Stimulated activated CD4-positive, alpha-beta T cell treated with anti-CD3 and anti-CD28 coated beads, Interleukin-15, amount 100 ng/mL, for 24 hours (primary cell): ENCODE measurements around the gene KIF19.

ENCODE experiments used
- DNase-seq: peaks from one replicate; pipeline ENCODE4 v3.0.0-alpha.2; 2020

Gene KIF19

GRCh38 chr17:74367206-74367605, 41.2 kb downstream of the KIF19 start, which contains the start of gene GPR142:
Gene GPR142 (plus strand): TSS chr17:74367506. CDS start chr17:74369541, 2,035 bp downstream.
- no peak for DNase-seq

DNA sequence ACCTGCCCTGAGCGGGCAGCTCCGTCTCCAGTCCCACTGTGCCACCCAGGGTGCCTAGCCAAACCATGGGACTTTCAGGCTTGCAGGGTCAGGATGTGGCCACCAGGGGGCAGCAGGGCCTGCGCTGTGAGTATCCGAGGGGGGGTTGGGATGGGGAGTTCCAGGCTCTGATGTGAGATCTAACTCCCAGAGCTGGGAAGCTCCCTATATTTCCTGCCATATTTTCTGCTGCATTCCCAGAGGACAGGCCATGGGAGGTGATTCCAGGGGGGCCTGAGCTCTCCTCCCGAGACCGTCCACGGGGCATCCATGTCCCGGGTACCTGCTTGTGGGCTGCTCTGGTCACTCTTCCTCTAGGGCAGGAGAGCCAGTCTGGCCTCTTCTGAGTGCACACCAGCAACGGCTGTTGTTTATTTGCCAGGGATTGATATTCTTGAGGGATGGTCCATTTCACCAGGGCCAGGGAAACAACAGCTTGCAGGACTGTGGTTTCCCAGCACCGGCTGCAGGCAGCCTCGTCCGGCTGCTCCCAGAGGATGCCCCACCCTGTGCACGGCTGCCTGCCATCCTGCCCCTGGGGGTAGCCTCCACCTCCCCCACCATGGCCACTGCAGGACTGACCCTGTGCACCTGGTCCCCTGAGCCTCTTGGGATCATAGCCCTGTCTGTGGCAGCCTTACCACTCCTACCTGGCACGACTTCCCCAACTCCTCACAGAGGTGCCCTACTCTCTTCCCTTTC, 42.5 kb downstream of the KIF19 start:
- DNase-seq = peak; percentile 81

DNA sequence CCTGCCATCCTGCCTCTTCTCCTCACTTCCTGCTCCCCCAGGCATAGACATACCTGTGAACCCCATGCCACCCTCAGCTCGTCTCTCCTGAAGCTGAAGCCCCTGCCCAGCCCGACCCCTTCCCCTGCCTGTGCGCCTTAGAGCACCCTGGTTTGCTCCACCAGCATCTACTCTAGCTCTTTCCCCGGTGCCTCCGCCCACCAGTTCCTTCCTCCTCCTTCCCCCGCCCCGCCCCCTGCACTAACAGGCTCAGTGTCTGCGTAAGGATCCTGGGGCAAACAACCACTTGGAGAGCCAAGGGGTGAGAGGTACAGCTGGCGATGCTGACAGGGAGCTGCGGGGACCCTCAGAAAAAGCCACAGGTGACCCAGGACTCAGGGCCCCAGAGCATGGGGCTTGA, 43.2 kb downstream of the KIF19 start:
- DNase-seq = peak; percentile 83

DNA sequence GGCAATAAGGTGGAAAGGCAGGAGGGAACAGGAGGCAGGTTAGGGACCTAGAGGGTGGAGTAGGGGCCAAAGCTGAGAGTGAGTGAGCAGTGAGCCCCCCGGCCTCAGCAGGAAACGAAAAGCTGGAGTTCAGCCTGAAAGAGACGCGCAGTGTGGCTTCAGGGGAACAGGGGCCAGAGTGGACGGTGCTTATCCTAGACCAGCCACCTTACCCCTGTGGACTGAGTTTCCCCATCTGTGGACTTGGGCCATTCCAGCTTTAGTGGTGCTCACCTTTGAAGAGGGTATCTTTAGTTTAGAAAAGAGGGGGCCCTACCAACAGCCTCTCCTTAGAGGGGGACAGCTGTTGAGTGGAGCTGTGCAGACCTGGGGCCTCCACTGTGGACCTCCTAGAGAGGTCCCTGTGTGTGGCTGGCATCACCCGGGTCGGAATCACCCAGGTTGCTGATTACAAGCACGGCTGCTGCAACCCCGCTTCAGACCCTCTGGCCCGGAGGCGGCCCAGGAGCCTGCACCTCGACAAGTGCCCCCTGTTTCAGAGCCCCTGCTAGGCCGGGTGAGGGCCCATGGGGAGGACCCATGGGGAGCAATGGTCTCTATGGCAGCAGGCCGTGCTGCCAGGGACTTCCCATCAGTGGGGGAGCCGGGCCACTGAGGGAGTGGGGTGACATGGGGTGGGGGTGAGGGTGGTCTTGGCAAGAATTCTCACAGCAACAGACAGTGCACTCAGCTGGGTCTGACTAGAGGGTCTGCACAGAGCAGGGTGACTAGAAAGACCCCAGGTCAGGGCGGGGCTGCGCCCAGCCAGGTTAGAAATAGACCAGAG, 43.9 kb downstream of the KIF19 start:
- no peak for DNase-seq

- no peak for DNase-seq
Observed at GRCh38 chr17:74371653-74372147, 45.7 kb downstream of the KIF19 start.

- DNase-seq = no peak
Observed at GRCh38 chr17:74372426-74372825, 46.4 kb downstream of the KIF19 start.

GRCh38 chr17:74373838-74374606, 48.0 kb downstream of the KIF19 start:
- no peak for DNase-seq

GRCh38 chr17:74374858-74375257, 48.8 kb downstream of the KIF19 start:
- DNase-seq = no peak

DNA sequence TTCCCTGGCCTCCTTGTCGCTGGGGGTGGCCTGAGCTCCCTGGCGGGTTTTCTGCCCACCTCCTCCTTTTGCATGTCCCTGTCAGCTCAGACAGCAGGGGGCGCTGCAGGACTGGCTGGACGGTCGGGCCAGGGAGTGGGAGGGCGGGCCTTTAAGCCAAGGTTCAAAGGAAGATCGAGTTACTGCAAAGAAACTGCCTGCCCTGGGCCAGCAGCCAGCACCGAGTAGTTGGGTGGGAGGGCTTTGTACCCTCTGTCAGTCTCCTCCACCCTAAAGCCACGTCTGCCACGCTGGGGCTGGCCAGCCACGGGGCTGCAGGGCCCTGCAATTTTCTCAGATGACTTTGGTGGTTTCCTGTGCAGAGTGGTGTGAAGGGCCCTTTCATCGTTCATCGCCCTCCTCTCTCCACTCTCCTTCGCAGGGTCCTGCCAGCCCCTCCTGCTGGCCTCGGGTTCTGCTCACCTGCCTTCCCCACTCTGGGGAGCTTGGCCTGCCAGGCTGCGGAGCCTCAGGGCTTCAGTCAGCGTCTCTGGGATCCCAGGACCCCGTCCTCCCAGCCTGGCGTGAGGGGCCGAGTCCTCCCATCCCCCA, 53.6 kb downstream of the KIF19 start:
- DNase-seq = peak; percentile 96

DNA sequence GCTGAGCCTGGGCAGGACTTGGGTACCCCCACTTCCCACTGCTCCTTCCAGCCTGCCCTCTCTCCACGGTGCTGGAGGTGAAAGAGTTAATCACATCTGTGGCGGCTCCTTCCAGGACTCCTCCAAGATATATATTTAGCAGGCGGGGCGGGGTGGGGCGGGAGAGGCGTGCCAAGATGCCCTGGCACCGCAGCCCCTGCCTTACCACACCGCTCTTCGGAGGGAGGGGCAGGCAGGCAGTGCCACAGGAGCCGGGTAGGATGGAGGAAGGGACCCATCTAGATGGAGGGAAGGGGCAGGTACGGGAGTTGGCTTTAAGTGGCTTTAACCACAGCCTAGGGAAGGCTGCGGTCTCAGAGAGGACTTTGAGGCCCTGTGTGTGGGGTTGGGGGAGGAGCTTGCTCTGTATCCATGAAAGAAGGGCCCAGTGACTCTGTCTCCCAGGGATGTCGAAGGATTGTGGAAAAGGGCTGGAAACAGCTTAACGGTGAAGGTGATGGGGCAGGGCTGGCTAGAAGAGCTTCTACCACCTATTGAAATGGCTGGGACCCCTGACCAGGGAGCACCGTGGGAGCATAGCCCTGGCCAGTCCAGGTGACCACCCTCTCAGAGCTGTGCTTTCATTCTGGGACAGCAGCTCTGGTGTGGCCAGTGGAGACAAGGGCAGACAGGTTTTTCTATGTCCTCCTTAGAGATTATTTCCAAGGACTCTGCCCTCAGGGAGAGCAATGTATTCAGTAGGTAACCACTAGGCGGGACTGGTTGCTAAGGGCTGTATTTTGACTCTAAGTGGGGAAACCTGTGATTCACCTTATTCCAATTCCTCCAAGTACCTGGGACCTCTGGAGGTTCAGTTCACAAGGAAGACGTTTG, 54.3 kb downstream of the KIF19 start:
- DNase-seq = no peak

DNA sequence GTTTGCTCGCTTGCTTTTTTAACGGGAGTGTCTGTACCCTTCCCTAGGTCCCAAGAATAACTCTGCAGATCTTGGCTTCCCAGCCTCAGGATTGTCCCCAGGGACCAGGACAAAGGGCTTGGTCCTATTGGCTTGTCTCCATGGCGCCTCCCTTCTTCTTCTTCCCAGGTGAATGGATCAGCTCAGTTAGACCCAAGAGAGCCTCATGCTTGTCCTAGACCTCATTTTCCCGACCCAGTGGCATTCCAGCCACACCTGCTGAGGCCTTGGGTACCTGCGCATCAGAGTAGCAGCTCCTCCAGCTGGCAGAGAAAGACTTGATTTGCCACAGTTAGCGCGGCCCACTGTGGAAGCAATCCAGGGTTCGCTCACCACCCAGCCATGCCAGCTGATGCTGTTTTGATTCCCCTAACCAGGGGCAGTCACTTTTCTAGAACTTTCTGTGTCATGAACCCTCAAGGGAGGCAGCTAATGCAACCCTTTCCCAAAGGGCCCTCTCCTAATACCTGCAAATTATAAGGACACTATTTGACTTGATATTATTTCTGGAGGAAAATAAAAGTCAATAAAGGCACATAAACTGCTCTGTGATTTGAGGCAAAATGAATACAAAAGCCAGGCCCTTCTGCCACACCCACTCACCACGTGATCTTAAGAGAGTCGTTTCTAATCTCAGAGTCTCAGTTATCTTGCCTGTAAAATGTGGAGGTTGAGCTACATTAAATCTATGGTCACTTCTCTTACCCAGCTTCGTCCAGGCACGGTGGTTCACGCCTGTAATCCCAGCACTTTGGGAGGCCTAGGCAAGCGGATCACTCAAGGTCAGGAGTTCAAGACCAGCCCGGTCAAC, 55.2 kb downstream of the KIF19 start:
- no peak for DNase-seq

DNA sequence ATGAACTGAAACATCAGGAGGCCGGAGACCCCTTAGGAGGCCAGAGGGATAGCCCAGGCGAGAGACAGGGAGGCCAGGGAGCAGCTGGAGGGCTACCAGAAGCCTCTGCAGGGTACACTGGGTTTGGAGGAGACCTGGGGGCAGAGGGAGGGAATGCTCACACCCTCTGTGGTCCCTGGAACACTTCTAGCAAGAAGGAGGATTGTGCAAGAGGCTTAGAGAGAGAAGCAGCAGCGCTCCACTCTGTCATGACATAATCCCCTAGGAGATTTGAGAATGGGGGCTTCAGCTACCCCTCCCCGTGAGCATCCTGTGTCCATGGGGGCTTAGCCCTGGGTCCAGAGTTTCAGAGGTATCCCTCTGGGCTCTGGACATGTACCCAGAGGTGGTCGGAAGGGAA, 57.1 kb downstream of the KIF19 start:
- no peak for DNase-seq

- DNase-seq = no peak
Observed at GRCh38 chr17:74385201-74385600, 59.2 kb downstream of the KIF19 start.

DNA sequence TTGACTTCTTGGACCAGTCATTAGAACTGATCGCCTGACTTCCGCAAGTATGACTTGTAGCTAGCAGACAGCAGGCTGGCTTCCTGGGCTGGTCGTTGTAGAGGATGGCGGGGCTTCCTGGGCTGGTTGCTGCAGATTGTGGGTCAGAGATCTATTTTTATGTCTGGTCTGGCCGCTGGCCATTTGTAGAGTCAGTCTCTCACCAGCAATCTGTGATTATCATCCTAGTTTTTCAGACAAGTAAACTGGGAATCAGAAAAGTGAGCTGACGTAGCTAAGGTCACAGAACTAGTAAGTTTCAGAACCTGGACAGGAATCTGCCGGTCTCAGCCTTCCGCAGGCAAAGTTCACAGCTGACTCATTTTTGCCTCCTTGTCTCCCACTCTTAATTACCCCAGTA, 60.4 kb downstream of the KIF19 start:
- DNase-seq = no peak

GRCh38 chr17:74387365-74388218, 61.6 kb downstream of the KIF19 start:
- DNase-seq = no peak

DNA sequence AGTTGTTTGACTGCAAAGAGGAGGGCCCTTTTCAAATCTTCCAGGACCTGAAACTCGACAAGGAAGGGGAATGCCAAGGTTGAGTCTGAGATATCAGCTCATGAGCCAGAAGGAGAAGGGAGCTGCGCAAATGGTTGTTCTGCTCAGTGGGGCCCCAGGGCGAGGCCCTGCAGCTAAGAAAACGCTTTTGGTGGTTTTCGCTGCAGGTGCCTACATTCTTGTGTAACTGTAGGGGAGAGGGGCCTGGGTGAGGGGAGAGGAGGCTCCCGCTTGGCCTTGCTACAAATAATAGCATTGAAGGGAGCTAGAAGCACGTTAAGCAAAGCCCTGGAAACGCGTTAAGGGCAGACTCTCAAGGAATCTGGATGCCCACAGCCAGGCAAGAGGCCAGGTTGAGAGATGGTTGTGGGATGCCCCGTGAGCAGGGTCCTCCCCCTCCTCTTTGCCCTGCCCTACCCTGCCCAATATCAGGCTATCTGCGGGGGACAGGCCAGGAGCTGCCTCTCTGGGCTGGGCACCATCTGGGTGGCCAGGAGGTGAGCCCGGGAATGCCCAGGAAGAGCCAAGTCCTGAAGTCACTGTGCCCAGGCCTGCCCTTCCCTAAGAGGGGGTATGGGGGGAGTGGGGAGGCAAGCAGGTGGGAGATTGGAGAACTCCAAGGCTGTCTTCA, 63.2 kb downstream of the KIF19 start:
- no peak for DNase-seq

GRCh38 chr17:74389937-74390679, 64.1 kb downstream of the KIF19 start:
- DNase-seq = no peak
